BLaER1 (cell line): ENCODE results near the gene APOBEC3A.
"Not testable (repeated sequence)": the region's sequence is repeated elsewhere in the genome, so short reads cannot be mapped to it uniquely, and the experiment has no call there.

Experiments
- H3K27ac ChIP-seq: shearing (Covaris generic); formaldehyde crosslinking; 2 replicates; pipeline ENCODE4 v1.8.1; 2022
- H3K27me3 ChIP-seq: shearing (Covaris generic); formaldehyde crosslinking; 2 replicates; pipeline ENCODE4 v1.8.1; 2022
- H3K36me3 ChIP-seq: shearing (Covaris generic); formaldehyde crosslinking; 2 replicates; pipeline ENCODE4 v1.8.1; 2022
- H3K4me1 ChIP-seq: shearing (Covaris generic); formaldehyde crosslinking; 2 replicates; pipeline ENCODE4 v1.8.1; 2022
- H3K4me2 ChIP-seq: shearing (Covaris generic); formaldehyde crosslinking; 2 replicates; pipeline ENCODE4 v1.8.1; 2022
- H3K4me3 ChIP-seq: shearing (Covaris generic); formaldehyde crosslinking; 2 replicates; pipeline ENCODE4 v1.8.1; 2022
- H3K9ac ChIP-seq: shearing (Covaris generic); formaldehyde crosslinking; 2 replicates; pipeline ENCODE4 v1.8.1; 2022
- H3K9me3 ChIP-seq: shearing (Covaris generic); formaldehyde crosslinking; 2 replicates; pipeline ENCODE4 v1.8.1; 2022
- H4K20me1 ChIP-seq: shearing (Covaris generic); formaldehyde crosslinking; 2 replicates; pipeline ENCODE4 v1.8.1; 2022
- Cebpa-rat ChIP-seq: shearing (Covaris generic); IDR thresholded peaks from 2 replicates; pipeline ENCODE4 v1.8.1; 2022

Gene APOBEC3A

DNA sequence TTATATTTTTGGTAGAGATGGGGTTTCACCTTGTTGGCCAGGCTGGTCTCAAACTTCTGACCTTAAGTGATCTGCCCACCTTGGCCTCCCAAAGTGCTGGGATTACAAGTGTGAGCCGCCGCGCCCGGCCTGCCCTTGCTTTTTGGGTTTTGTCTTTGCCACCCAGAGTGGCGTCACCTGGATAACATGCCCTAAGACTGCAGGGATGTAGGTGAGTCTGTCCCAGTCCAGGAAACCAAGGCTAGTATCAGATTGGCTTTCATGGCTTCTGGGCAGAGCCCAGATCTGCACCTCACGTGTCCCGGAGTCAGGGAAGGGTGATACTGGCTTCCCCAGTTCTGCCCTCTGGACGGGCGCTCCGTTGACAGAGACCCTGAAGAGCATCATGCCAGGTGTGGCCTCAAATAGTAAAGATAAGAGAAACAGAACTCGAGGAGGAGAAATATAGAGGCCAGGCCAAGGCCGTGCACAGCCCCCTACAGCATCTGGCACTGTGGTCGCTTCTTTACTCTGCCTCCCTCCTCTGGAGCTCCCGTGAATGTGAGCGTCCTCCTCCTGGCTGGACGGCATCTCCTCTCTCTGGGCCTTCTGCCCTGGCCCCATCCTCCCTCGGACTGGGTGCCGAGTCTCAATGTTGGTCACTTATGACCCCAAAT, 16.9 kb downstream of the APOBEC3A start:
- no peaks in the 10 kb centered on the region for H3K36me3 ChIP-seq
- H3K27ac ChIP-seq, result no peak overlapping the region
- H3K9ac ChIP-seq, result no peak overlapping the region
- TF ChIP-seq Cebpa-rat, result no peak
- H4K20me1 ChIP-seq, result no peaks in the 10 kb centered on the region
- H3K4me3 ChIP-seq, result no peak overlapping the region
- H3K4me2 ChIP-seq, result no peak overlapping the region
- H3K4me1 ChIP-seq, result no peaks in the 10 kb centered on the region
- peaks cover 12% of the 10 kb centered on the region for H3K9me3 ChIP-seq
- no peaks in the 10 kb centered on the region for H3K27me3 ChIP-seq

DNA sequence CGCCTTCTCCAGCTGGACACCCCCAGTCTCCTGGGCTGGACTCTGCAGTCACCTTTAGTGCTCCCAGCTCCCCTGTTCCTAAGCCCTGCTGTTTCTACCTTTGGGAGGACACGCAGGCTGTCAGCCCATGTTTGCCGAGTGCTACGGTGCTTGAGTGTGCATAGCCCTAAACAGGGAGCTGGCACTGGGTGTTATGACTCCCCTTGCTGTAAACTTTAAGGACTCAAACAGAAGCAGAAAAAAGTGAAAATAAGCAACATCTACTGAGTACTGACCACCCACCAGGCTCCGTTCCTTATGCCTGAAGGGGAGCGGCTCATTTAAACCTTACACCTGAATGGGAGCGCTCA, 17.4 kb downstream of the APOBEC3A start:
- Histone ChIP-seq H3K9ac (no peak overlapping the region), H3K4me3 (no peak overlapping the region), H3K9me3 (peaks cover 12% of the 10 kb centered on the region), H3K4me1 (no peaks in the 10 kb centered on the region), H3K4me2 (no peak overlapping the region), H3K36me3 (no peaks in the 10 kb centered on the region), H4K20me1 (no peaks in the 10 kb centered on the region), H3K27ac (no peak overlapping the region), H3K27me3 (no peaks in the 10 kb centered on the region)
- no peak for TF ChIP-seq Cebpa-rat

DNA sequence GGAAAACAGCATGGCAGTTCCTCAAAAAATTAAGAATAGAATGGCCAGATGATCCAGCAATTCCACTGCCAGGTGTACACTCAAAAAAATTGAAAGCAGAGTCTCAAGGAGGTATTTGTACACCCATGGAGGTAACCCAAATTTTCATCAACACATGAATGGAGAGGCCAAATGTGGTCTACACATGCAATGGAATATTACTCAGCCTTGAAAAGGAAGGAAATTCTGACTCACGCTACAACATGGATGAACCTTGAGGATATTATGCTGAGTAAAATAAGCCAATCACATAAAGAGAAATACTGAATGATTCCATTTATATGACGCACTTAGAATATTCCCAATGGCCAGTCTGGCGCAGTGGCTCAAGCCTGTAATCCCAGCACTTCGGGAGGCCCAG, 19.9 kb downstream of the APOBEC3A start:
- H3K9ac ChIP-seq, H3K27me3 ChIP-seq, H3K27ac ChIP-seq, H3K4me2 ChIP-seq, H4K20me1 ChIP-seq, H3K36me3 ChIP-seq, H3K4me3 ChIP-seq: not testable (repeated sequence)
- H3K9me3 ChIP-seq, result peaks cover 12% of the 10 kb centered on the region
- peaks cover 16% of the 10 kb centered on the region for H3K4me1 ChIP-seq

GRCh38 chr22:38980587-38980986, 23.2 kb downstream of the APOBEC3A start:
- H3K4me2 ChIP-seq, H3K4me3 ChIP-seq, H3K36me3 ChIP-seq, H3K27me3 ChIP-seq, H3K27ac ChIP-seq, H4K20me1 ChIP-seq, H3K9ac ChIP-seq: not testable (repeated sequence)
- peaks cover 31% of the 10 kb centered on the region for H3K9me3 ChIP-seq
- peaks cover 28% of the 10 kb centered on the region for H3K4me1 ChIP-seq

DNA sequence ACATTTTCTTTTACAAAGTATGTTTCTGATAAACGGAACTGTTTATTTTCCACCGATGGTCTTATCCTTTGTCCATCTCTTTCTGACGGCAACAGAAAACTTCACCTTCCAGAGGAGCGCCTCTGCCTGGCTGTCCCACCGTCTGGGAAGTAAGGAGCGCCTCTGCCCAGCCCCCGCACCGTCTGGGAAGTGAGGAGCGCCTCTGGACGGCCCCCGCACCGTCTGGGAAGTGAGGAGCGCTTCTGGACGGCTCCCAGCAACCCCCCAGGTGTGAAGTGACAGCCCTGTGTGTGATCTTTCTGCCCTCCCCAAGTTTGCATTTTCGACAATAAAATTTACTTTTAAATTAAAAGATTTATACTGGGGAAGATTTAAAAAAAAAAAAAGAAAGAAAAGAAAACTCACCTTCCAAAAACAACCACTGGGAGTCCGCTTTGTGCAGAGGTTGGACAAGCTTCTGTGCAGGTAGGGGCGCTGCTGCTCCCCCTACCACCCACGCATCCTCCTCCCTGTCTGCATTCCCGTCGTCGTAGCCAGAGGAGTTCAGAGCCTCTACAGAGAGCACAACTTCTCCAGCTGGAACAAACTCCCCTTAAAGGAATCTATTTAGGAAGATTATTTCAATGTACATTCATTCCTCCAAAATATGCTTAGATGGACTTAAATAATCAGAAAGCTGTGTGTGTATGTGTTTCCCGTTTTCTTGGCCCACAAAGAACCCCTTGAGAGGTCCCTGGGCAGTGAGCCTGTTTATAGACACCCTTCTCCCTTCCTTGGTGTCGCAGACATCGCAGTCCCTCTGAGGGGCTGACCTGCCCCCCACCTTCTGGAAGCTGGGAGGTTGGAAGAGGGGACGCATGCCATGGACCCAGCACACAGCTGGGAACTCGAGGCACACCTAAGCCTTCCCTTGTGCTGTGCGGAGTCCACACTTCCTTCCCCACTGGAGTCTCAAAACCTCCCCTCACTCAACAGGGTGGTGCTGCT, 23.9 kb downstream of the APOBEC3A start:
- H3K4me1 ChIP-seq, result peaks cover 28% of the 10 kb centered on the region
- H4K20me1 ChIP-seq, result no peaks in the 10 kb centered on the region
- peaks cover 24% of the 10 kb centered on the region for H3K9me3 ChIP-seq
- H3K4me2 ChIP-seq, result peak overlapping the region; percentile 76
- peak overlapping the region; percentile 46 for H3K4me3 ChIP-seq
- peak overlapping the region; percentile 16; the same call in 1 of the 2 replicates for H3K9ac ChIP-seq
- peak overlapping the region; percentile 60 for H3K27ac ChIP-seq
- TF ChIP-seq Cebpa-rat, result no peak
- H3K36me3 ChIP-seq, result no peaks in the 10 kb centered on the region
- no peaks in the 10 kb centered on the region for H3K27me3 ChIP-seq

DNA sequence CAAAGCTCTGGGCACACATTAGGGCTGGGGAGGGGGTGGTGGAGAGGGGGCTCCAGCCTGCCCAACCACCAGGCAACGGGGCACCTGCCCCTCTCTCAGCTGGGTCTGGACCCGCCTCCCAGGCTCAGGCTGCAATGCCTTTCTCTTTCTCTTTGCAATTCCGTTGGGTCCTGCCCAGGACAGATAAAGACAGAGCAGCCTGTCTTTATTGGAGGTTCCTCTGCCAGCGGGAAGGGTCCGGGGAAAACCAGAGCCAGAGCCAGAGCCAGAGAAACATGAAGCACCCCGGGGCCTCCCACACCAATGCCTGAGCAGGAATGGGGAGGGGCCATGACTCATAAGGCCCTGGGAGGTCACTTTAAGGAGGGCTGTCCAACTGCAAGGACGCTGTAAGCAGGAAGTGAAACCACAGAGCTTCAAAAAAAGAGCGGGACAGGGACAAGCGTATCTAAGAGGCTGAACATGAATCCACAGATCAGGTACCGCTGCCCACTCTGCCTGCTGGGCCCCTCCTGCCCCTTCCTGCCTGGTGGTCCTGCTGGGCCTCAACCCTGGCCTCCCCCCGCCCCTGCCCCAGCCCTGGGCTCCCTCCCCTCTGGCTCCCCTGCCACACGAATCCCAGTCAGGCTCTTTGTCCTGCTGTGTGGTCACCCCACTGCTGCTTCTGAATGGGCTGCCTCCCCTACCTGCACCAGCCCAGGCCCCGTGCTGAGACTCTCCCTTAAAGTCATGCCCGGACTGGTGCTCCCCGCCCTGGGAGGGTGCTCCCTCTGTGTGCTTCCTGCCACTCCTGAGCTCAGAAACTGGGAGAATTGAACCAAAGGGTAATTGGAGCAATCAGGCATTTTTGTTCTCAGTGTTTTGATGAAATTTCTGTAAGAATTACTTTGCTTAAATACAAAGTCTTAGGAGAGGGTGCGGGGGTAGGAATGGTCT, 24.9 kb downstream of the APOBEC3A start, which contains the start of gene APOBEC3B:
Gene APOBEC3B (plus strand): TSS at position 356 of the 936 bp plus-strand sequence. CDS start 107 bp downstream, at position 463.
- Histone ChIP-seq H3K27ac (peak within 1 kb of the TSS; percentile 60), H3K36me3 (no peaks in the 10 kb centered on the region), H3K9ac (peak within 1 kb of the TSS; percentile 16; the same call in 1 of the 2 replicates), H4K20me1 (no peaks in the 10 kb centered on the region), H3K27me3 (no peaks in the 10 kb centered on the region), H3K4me1 (peaks cover 28% of the 10 kb centered on the region), H3K4me3 (peak within 1 kb of the TSS; percentile 46), H3K9me3 (peaks cover 20% of the 10 kb centered on the region), H3K4me2 (peak within 1 kb of the TSS; percentile 76)
- TF ChIP-seq Cebpa-rat, result no peak

GRCh38 chr22:38984224-38984623, 26.8 kb downstream of the APOBEC3A start:
- Histone ChIP-seq H3K9ac (no peak overlapping the region), H3K4me1 (peaks cover 41% of the 10 kb centered on the region), H3K36me3 (no peaks in the 10 kb centered on the region), H3K9me3 (peaks cover 20% of the 10 kb centered on the region), H3K4me2 (no peak overlapping the region), H3K27me3 (no peaks in the 10 kb centered on the region), H3K27ac (no peak overlapping the region), H4K20me1 (no peaks in the 10 kb centered on the region), H3K4me3 (no peak overlapping the region)
- TF ChIP-seq Cebpa-rat, result no peak

DNA sequence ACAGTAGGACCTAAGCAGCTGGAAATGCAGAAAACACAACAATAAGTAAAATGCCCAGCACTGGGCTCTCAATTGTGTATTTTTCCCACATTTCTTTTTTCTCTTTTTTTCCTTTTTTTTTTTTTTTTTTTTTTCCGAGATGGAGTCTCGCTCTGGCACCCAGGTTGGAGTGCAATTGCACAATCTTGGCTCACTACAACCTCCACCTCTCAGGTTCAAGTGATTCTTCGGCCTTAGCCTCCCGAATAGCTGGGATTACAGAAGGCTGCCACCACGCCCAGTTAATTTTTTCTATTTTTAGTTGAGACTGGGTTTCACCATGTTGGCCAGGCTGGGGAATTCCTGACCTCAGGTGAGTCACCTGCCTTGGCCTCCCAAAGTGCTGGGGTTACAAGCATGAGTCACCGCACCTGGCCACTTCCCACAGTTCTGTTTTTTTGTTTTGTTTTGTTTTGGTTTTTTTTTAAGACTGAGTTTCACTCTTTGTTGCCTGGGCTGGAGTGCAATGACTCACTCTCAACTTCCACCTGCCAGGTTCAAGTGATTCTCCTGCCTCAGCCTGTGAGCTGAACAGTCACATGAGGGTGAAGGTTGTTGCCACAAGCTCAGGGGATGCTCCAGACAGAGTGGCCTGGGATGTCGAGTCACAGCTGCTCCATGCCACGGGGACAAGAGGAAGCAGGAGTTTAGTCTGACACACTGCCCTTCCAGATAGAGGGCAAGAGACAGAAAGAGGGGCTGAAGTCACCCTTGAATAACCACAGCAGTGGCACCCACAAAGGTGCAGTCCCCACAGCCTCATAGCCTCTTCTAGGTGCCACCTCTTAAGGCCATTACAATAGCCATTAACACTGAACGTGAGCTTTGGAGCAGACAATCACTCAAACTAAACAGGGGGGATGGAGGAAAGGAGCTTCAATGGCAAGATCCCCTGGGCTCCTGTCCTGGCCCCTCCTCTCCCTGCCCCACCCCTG, 27.7 kb downstream of the APOBEC3A start:
- Histone ChIP-seq H3K9me3 (peaks cover 20% of the 10 kb centered on the region), H3K4me1 (peaks cover 50% of the 10 kb centered on the region)
- not testable (repeated sequence) for H3K27me3 ChIP-seq, H3K9ac ChIP-seq, H3K4me2 ChIP-seq, H4K20me1 ChIP-seq, H3K27ac ChIP-seq, H3K4me3 ChIP-seq, H3K36me3 ChIP-seq
